ENCODE data around the gene EOLA2.

GRCh38 chrX:149961572-149961971, 23.3 kb upstream of the EOLA2 start:
- TF ChIP-seq, protein P1, sequence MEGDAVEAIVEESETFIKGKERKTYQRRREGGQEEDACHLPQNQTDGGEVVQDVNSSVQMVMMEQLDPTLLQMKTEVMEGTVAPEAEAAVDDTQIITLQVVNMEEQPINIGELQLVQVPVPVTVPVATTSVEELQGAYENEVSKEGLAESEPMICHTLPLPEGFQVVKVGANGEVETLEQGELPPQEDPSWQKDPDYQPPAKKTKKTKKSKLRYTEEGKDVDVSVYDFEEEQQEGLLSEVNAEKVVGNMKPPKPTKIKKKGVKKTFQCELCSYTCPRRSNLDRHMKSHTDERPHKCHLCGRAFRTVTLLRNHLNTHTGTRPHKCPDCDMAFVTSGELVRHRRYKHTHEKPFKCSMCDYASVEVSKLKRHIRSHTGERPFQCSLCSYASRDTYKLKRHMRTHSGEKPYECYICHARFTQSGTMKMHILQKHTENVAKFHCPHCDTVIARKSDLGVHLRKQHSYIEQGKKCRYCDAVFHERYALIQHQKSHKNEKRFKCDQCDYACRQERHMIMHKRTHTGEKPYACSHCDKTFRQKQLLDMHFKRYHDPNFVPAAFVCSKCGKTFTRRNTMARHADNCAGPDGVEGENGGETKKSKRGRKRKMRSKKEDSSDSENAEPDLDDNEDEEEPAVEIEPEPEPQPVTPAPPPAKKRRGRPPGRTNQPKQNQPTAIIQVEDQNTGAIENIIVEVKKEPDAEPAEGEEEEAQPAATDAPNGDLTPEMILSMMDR (conservative IDR thresholded peaks at IDR 0.05 in 1 of 2, IDR thresholded peaks at IDR 0.05 in 1 of 2; ENCODE audit: extremely low read depth in 1 of 2, insufficient read depth in 1 of 2, low read depth in 1 of 2, low read length in 2 of 2) = no peak
- TF ChIP-seq EZH2 (IDR thresholded peaks at IDR 0.05; ENCODE audit: borderline replicate concordance, low read length) = no peak
